Activated CD4-positive, alpha-beta T cell treated with anti-CD3 and anti-CD28 coated beads, Interleukin-2, amount 50 U/mL, for 24 hours (primary cell): ENCODE measurements around the gene GTF2H4.

ENCODE experiments used
- DNase-seq, 2 donors: peaks; one replicate each; pipeline ENCODE4 v3.0.0-alpha.2; 2020; ENCODE audit warnings: low read depth in 1 of 2, low spot score in 1 of 2

The GTF2H4 gene

DNA sequence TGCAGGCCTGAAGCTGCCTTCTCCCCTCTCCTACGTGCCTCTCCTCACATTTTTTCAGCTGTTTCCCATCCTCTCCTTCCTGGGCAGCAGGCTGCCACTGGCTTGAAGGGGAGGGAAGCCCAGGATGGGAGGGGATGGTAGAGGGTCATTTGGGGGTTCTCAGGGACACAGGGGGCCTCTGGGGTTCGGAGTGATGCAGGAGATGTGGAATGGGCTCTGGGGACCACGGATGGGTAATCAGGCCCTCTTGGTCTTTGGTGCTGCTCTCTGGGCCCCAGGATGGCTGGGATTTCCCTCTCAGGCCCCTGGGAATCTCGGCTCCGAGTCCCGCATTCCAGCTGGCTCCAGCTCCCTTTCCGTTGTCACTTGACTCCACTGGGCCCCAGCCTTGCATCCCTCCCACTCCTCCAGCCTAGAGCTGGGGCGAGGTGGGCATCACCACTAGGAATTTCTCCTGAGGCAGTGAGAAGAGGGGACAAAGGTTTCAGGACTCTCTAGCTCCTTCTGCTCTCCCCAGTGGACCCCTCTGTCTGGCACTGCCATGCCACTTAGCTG, 25.7 kb upstream of the GTF2H4 start:
- no peak for DNase-seq

GRCh38 chr6:30882759-30883684, 25.0 kb upstream of the GTF2H4 start:
- DNase-seq = no peak

- DNase-seq = peak in 1 of 2 donors; percentile 30
Observed at GRCh38 chr6:30883685-30884520, 24.1 kb upstream of the GTF2H4 start, which contains the start of gene DDR1. TSS of gene DDR1 (plus strand) at chr6:30884519. CDS start at chr6:30888730, 4,211 bp downstream.

GRCh38 chr6:30884521-30885480, 23.2 kb upstream of the GTF2H4 start:
- peak in 1 of 2 donors; percentile 38 for DNase-seq

DNA sequence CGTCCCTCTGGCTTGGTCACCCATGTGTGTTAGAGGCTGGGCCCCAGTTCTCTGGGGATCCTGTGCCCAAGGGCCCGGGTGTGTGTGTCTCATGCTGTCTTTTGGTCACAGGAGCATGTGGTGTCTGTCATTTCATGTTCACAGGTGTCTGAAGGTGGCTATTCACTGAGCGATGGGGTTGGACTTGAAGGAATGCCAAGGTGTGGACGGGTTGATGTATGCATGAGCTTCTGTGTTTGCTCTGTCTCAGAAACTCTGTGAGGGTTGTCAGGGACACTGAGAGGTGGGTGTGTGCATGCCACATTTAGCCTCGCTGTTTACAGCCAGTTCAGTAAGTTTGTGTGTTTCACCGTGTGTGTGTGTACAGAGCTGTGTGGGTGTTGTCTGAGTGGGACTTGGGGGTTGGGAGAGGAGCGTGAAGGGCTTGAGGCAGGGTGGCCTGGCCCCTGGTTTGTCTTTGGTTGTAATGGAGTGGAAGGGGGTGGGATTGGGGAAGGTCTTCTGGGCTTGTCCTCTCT, 22.5 kb upstream of the GTF2H4 start:
- DNase-seq = no peak

GRCh38 chr6:30885999-30886896, 21.8 kb upstream of the GTF2H4 start:
- no peak for DNase-seq

GRCh38 chr6:30886897-30887255, 21.1 kb upstream of the GTF2H4 start:
- no peak for DNase-seq

GRCh38 chr6:30887901-30888815, 19.8 kb upstream of the GTF2H4 start:
- no peak for DNase-seq

DNA sequence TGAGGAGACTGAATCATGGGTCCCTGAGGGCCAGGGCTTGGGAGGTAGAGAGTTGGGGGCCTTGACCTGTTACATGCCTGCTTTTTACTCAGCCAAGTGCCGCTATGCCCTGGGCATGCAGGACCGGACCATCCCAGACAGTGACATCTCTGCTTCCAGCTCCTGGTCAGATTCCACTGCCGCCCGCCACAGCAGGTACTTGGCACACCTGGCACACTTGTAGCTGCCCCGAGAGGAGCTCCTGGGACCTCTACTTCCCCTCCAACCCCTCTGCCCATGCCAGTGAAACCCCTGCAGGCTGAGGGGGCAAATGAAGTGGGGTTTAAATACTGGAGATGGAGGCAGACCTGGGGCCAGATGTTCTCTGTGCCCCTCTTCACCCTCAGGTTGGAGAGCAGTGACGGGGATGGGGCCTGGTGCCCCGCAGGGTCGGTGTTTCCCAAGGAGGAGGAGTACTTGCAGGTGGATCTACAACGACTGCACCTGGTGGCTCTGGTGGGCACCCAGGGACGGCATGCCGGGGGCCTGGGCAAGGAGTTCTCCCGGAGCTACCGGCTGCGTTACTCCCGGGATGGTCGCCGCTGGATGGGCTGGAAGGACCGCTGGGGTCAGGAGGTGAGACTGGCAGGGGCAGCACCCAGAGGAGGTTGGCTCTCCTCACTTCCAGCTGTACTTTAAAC, 19.1 kb upstream of the GTF2H4 start:
- no peak for DNase-seq

GRCh38 chr6:30889496-30889885, 18.5 kb upstream of the GTF2H4 start:
- no peak for DNase-seq

DNA sequence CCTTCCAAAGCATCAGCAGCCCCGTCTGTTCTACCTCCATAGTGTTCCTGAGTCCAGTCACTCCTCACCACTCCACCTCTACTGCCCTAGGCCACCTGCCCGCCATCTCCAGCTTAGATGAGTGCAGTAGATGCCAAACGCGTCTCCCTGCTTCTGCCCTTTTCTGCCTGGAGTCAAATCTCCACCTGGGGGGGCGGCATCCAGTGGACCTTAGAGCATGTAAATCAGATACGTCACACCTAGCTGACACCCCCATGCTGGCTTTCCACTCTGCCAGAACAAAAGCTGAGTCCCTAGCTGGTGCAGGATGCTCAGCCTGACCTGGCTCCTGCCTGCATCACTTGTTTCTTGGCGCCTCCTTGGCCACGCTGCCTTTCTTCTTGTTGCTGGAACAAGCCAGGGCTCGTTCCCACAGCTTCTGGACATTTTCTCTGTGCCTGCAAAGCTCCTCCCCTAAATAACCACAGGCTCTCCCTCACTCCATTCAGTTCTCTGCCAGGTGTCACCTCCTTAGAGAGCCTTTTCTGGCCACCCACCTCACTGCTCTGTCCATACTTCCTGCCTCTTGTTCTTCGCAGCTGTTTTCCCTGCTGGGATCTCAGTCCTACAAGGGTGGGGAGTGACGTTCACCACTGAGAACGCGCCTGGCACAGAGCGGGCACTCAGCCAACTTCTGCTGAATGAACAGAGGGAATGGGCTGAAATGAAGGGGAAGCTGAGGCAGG, 17.9 kb upstream of the GTF2H4 start:
- no peak for DNase-seq

- DNase-seq = no peak
Observed at GRCh38 chr6:30890646-30891449, 17.2 kb upstream of the GTF2H4 start.

DNA sequence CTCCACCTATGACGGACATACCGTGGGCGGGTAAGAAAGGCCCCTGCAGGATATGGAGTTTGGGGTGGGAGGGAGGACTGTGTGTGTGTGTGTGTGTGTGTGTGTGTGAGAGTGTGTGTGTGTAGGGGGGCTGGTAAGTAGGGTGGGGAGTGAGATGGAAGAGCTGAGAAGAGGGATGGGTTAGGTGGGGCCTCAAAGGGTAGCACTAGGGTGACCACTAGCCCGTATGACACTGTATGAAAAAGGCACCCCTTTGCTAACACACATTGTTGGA, 16.6 kb upstream of the GTF2H4 start:
- no peak for DNase-seq

- no peak for DNase-seq
Observed at GRCh38 chr6:30891816-30892538, 16.0 kb upstream of the GTF2H4 start.

DNA sequence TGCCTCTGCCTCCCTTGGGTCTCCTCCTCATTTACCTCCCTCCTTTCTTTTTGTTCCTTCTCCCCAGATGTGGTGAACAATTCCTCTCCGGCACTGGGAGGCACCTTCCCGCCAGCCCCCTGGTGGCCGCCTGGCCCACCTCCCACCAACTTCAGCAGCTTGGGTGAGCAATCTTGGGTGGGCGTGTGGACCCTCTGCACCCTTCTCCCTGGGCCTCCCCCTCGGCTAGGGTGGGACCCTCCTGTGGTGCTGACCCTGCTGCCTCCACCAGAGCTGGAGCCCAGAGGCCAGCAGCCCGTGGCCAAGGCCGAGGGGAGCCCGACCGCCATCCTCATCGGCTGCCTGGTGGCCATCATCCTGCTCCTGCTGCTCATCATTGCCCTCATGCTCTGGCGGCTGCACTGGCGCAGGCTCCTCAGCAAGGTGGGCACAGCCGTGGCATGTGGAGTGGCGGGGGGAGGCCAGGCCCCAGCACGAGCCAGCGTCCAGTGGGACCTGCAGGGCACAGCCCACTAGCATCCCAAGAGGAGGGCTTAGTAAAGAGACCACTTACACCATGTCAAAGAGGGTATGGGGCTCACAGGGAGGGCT, 14.9 kb upstream of the GTF2H4 start:
- DNase-seq = no peak
